Stimulated activated CD4-positive, alpha-beta T cell treated with anti-CD3 and anti-CD28 coated beads, Interleukin-2, amount 100 ng/mL, for 24 hours (primary cell): ENCODE data around the gene POLR2A.
"Not testable (repeated sequence)": the region's sequence is repeated elsewhere in the genome, so short reads cannot be mapped to it uniquely, and the experiment has no call there.

Experiments
- DNase-seq, 2 donors: peaks; one replicate each; pipeline ENCODE4 v3.0.0-alpha.2; 2020

POLR2A gene

DNA sequence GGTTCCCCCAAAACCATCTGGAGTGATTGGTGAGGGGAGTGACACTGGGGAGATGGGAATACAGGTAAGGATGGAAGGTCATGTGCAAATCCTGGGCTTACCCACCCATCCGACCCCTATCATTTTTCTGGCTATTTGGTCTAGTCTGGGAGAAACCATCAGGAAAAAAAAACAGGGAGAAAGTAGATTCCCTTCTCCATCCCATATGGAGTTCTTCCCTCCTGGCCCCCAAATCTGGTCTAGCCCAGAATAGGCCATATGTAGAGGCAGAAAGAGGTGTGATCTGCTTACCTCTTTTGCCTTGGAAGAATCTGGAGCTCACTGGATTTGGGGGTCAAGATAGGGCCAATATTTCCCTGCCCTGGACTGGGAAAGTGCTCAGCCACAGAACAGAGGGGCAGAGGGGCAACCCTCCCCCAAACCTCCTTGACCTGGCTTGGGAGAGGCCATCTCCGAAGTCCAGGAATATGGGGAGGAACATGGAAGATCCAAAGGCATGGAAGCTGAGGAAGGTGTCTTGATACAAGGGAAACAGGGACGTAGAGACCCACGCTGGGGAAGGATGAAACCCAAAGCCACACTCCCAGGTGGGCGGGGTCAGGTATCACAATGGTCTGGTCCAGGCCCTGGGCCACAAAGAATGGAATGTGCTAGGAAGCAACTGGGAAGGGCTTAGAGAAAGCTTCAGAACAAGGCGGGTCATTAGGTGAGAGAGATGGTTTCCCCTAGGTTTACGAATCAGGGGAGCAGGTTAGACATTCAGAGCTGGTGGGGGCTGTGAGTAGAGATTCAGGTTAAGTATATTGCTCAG, 23.1 kb upstream of the POLR2A start:
- DNase-seq = no peak

DNA sequence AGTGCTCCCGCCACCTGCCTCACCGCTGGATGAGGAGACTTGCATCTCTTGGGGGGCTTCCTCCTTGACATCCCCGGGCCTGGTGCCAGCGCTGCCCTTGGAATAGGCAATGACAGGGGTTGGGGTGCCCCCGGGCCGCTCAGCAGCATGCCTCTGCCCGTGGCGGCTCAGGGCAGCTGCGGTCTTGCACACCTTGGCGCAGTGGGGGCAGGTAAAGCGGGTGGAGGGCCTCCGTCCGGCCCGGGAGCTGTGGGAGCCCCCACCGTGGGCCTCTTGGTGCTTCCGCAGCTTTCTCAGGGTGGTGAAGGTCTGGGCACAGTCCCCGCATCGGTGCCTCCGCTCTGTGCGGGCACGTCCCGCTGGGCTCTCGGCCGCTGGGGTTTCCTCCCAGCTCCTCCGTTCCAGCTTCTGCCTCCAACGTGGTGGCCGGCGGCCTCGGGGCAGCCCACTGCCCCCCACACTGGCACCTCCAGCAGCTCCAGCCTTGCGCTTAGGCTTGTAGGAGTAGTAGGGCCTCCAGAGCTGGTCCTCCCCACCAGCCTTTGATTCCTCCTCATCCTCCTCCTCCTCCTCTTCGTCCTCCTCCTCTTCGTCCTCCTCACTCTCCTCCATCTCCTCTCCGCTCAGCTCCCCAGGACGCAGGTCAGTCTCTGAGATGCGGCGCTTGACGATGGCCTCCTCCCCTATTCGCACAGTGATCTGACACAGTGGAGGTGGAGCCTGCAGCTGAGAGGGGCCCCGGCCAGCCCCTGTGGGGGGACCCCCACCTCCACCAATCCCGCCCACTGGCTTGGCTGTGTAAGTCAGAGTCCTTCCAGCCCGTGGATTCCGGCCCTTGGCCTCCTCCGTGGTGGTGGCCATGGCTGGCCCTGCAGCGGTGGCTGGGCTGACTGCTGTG, 21.4 kb upstream of the POLR2A start:
- no peak for DNase-seq

DNA sequence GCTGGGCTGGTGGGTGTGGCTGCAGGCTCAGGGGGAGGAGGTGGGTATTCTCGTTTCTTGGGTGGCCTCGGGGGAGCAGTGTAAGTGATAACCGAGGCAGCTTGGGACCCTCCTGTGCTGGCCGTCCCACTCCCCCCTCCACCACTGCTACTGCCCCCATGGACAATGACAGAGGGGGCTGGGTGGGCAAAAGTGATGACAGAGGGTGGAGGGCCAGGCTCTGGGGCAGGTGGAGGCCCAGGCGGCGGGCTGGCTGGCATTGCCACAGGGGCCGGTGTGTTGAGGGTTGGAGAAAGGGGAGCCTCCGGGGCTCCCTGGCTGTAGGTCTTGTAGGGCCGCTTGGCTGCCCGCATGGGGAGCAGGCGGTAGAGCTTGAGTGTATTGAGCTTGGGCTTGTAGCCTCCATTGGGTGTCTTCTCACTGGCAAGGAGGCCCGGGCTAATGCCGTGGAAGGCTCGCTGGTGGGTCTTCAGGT, 20.8 kb upstream of the POLR2A start:
- no peak for DNase-seq

DNA sequence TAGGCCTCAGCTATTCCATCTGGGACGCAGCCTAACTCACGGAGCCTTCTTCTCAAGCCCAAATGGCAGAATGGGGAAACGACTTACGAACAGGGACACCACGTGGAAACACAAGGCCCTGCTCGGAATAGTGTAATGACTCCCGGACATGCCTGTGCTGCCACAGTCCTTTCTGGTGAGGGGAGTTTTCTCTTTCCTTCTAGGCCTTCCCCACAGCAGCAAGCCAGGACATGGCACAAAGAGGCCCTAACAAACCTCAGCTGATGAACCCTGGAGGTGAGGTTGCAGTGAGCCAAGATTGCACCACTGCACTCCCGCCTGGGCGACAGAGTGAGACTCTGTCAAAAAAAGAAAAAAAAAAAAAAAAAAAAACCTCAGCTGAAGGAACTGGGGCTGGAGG, 20.1 kb upstream of the POLR2A start:
- no peak for DNase-seq

DNA sequence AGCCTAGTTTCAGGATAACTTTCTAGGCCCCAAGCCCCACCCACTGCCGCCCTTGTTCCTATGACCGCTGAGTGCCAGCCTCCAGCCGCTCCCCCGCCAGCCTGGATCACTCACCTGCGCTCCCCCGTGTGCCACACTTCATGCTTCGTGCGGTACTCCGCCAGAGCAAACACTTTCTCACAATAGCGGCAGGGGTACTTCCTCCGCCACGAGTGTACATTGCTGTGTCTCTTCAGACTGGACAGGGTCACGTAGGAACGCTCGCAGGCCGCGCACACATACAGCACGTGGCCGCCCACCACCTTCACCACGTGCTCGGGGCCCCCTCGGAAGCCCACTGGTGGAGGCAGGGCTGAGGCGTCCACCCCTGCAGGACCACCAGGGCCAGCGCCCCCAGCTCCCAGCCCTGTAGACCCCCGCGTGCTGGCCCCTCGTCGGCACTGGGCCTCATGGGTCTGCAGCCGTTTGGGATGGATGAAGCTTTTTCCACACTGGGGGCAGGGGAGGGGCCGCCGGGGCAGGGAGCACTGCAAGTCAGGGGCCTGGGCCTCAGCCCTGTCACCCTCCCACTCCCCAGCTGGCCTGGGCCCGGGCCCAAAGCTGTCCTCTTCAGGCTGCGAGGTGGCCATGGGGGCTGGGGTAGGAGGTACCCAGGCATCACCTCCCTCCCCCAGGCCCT, 18.4 kb upstream of the POLR2A start:
- DNase-seq = no peak

DNA sequence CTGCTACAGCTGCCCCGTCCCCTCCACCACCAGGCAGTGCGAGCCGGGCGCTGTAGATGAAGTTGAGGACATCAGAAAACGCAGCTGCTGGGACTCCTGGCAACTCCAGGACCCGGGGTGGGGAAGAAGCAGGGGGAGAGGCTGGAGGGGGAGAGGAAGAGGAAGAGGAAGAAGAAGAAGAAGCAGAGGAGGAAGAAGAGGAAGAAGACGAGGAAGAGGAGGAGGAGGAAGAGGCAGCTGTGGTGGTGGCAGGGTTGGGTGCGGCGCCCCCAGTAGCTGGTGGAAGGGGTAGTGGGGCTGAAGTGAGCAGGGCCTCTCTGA, 17.9 kb upstream of the POLR2A start:
- no peak for DNase-seq

DNA sequence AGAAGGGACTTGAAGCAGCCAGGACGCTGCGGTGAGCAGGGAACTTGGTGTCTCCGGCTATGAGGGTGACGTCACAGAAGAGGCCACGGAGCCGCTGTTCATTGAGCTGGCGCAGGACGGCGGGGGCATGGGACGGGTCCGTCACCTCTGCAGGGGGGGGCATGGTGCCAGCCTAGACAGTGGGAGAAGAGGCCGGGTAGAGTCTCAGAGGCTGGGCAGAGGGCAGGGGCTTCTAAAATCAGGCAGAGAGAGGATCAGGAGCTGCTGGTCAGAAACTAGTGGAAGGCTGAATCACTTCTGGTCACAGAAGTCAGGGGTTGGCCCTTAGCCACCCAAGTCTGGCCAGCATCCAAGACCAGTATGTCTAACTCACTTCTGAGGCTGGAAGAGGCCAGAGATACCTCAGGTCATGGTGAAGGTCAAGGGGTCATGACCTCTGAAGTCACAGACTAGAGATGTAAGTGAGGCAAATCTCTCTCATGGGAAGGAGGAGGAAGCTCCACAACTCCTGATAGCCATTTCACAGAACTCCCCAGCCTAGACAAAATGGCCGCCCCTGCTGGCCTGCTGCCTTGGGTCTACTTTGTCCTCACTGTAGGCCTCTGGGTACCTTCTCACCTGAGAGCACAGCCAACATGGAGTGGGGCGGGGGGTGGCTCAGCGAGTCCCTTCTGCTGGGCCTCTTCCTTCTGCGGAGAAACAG, 17.4 kb upstream of the POLR2A start:
- no peak for DNase-seq

DNA sequence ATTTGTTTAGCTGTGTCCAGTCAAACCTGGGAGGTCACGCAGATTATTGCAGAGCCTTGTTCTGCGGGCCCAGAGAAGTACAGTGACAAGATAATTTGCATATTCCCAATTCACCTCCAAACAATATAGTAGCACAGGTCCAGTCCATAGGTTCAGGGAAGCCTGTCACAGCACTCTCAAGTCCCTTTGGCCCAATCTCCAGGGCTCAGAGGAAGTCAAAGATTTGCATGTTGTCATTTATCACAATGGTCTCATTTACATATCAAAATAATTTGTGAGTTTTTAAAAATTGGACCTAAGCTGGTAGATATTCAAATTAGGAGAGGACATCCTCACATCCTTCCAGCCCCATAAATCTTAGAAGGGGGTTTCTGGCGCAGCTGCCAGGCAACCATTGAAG, 16.7 kb upstream of the POLR2A start:
- no peak for DNase-seq

DNA sequence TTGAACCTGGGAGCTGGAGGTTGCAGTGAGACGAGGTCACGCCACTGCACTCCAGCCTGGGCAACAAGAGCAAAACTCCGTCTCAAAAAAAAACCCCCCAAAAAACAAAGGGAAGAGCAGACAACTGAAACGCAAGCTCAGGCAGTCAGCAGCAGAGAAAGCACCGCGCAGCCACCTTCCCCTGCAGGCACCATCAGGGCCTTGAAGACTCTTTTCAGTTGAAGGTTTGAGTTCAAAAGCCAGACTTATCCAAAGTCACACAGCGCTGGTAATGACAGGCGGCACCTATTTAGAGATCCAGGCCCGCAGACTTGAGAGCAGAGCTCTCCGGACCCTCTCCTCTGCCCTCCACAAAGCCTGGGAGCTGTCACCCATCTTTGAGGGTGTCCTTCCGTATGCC, 15.9 kb upstream of the POLR2A start:
- no peak for DNase-seq

DNA sequence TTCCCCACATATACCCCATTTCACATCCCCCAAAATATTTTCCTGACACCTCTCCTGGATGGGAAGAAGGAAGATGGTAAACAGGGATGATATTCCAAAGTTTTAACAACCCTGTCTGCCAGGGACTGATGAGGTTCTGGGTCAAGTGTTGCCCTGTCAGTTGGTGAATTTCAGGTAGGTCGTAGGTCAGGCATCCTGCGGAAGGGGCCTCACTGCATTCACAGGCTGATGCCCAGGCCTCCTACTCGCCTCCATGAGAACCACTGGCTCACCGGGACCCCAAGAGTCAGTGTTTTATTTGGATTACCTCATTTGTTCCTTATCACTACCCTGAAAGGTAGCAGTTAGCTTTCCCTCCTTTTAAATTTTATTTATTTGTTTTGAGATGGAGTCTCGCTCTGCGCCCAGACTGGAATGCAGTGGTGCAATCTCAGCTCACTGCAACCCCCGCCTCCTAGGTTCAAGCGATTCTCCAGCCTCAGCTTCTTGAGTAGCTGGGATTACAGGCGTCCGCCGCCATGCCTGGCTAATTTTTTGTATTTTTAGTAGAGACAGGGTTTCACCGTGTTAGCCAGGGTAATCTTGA, 15.3 kb upstream of the POLR2A start:
- DNase-seq = no peak

DNA sequence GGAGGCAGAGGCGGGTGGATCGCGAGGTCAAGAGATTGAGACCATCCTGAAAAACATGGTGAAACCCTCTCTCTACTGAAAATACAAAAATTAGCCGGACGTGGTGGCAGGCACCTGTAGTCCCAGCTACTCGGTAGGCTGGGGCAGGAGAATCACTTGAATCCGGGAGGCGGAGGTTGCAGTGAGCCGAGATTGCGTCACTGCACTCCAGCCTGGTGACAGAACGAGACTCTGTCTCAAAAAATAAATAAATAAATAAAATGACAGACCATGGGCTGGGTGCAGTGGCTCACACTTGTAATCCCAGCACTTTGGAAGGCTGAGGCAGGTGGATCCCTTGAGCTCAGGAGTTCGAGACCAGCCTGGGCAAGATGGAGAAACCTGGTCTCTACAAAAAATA, 14.3 kb upstream of the POLR2A start:
- DNase-seq = not testable (repeated sequence)

DNA sequence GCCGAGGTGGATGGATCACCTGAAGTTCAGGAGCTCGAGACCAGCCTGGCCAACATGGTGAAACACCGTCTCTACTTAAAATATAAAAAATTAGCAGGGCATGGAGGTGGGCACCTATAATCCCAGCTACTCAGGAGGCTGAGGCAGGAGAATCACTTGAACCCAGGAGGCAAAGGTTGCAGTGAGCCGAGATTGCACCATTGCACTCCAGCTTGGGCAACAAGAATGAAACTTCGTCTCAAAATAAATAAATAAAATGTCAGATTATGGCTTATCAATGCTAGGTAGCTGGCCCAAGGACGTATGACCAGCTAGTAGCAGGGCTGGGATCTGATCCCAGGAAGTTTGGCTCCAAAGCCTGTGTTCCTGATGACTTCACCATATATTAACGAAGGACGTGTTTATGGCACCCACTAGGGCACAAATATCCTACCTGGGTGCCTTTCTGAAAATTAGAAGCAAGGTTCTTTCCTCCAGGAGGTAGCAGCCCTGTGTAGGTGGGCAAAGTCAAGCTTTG, 13.7 kb upstream of the POLR2A start:
- DNase-seq = not testable (repeated sequence)

DNA sequence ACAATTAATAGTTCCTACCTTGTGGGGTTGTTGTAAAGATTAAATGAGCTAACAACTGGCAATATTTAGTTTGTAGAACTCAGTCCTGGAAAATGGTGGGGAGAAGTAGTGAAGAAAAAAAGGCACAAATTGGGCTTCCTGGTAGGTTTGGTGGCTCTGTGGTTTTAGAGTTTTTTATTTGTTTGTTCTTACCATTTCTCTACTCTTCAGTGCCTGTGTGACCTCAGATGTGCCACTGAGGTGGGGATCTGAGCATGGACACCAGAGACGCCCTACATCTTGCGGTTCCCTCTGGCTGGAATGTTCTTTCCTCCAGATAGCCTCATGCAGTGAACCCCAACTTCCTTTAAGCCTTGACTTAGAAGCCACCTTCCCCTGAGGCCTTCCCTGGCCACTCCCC, 12.4 kb upstream of the POLR2A start:
- DNase-seq = no peak

DNA sequence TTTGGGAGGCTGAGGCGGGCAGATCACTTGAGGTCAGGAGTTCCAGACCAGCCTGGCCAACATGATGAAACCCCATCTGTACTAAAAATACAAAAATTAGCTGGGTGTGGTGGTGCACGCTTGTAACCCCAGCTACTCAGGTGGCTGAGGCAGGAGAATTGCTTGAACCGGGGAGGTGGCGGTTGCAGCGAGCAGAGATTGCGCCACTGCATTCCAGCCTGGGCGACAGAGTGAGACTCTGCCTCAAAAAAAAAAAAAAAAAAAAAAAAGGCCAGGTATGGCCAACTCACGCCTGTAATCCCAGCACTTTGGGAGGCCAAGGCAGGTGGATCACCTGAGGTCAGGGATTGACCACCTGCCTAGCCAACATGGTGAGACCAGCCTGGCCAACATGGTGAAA, 9.4 kb upstream of the POLR2A start:
- DNase-seq = not testable (repeated sequence)

DNA sequence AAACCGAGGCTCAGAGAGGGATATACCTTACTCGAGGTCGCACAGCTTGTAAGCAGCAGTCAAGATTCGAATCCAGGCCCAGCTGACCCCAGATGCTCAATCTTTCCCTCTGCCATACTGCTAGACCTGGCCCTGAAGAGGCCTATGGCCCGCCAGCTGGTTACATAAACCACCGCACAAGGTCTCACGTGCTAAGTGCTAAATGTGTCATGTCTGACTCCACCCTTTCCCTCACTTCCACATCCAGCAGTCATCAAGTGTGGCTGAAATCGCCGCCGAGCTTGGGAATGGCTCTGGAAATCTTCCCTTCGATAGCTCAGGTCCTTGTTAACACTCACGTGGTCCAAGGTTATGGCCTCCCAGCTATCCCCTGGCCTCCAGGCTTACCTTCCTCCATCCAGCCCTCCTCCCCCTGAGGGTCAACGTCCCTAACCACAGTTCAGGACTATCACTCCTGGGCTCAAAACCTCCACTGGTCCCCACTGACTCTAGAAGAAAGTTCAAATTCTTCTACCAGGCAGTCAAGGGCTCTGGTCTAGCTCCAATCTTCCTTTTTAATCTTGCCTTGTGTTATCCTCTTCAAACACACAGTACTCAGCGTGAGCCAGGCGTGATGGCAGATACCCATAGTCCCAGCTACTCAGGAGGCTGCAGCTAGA, 8.3 kb upstream of the POLR2A start:
- no peak for DNase-seq

DNA sequence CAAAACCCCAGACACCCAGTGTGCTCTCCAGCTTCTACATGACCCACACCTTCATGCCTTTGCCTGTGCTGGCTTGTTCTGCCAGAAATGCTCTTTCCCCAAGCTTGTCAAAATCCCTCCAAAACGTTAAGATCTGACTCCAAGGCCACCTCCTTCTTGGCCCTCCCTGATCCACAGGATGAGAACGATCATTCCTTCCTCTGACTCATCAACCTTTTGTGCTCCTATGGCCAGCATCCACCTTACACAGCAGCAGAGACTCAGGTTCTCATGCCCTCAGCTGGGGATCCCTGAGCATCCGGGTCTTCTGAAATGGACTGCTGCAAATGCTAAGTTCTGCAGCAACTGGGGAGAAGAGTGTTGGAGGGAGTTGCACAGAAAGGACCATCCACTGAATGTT, 7.7 kb upstream of the POLR2A start:
- no peak for DNase-seq

DNA sequence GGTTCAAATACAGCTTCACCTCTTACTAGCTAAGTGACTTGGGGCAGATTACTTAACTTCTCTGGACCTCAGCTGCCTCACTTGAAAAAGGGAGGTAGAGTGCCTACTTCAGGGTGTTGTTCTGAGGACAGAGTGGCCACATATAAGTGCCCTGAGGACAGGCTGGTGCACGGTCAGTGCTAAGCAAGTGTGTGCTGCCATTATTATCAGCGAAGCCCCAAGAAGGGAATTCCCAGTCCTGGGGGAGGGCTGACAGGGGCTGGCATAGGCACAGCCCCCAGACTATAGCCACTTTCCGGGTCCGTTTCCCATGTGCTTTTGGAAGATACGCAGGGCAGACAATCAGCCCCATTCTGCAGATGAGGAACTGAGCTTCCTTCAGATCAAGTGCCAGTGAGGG, 7.2 kb upstream of the POLR2A start:
- no peak for DNase-seq

DNA sequence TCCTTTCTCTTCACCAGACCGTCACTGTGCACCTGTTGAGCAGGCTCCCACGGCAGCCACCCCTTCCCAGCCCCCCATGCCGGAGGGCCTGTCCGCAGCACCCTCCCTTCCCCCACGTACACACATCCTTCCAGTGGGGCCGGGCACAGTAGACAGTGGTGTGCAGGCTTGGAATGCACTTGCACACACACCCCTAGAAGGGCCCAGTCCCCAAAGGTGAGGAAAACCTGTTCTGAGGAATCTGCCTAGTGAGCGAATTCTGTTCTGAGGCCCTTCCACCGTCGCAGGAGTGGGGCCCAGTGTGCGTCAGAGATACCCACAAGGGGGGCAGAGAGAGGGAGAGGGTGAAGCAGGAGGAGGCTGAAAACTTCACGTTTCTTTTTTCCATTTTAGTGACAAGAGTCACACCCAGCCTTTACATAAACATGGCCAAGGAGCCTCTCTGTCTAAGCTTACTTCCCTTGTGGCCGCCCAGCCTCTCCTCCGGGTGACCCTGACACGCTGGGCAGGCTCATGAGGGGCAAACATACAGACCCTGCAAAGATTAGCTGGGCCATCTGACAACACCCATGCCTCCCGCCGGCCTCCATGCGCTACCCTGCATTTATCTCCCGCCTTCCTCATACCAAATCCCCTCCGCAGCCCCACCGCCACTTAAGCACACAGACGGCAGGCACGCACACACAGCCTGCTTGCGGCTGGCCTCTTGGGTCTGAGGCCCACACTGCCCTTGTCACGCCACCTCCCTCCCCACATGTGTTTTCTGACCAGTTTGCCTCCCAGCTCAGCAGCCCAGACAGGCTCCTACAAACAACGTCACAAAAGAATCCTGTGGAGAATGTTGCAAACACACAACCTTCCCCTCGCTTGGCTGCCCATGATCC, 6.5 kb upstream of the POLR2A start:
- peak in 1 of 2 donors; percentile 38 for DNase-seq

DNA sequence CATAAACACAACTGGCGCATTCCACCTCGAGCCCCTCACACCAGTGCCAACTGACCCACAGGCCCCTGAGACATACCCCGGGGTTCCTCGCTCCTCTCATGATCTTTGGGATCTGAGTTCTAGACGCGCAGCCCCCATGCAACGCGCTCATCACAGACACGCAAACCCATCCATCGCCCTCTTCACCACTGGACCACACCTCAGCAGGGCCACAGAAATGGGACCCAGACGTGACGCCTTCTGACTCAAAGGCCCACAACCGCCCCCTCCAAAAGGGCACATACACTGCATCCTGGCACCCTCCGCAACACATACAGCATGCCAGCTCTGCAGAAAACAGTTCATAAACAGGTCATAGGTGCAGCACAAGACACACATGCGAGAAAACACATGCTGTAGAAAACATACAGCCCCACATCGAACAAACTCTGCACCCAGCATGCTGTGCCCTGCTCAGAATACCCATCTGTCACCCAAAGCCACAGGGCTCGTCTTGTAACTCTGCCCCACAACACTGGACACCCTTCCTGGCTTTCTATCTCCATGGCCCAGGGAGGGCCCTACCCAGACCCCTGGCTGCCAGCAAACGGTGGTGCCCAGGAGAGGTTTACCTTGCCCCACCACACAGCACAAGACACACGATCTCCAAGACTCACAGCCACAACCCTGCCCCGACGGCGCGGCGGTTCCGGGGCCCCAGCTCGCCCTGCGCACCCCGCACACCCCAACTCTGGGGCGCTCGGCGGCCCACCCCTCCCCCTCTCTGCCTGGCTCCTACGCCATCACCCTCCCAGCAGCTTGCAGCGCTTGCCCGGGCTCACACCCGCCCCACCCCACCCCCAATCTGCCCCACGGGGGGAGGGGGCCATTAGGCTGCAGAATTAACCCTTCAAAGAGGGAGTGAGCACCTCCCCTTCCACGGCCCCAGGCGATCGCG, 5.6 kb upstream of the POLR2A start:
- peak; percentile 66 for DNase-seq
